Activated T-cell treated with anti-CD3 and anti-CD28 coated beads, Interleukin-2, amount 50 U/mL, for 72 hours (primary cell): ENCODE results near the gene LMNTD1. TPM values are rescaled to one million over a fixed set of nuclear protein-coding genes. Genes with fewer than 3 reads are reported as not detected.

Experiments used
- ATAC-seq, 2 donors: fragments of 150-1000 bp; cut with Tn5 transposase; replicated peaks in 1 of 2; 2 replicates each; pipeline ENCODE4 v1.10.0; 2021; ENCODE audit warnings: moderate library complexity in 2 of 2, mild to moderate bottlenecking in 1 of 2
- DNase-seq, 2 donors: peaks; one replicate each; pipeline ENCODE4 v3.0.0; 2021 to 2022; ENCODE audit warnings: mixed read lengths in 1 of 2
- H3K27ac Mint-ChIP-seq: one replicate; pipeline ENCODE4 v1.8.0; 2022; ENCODE audit warnings: mild to moderate bottlenecking, moderate library complexity, mixed read lengths
- H3K27me3 Mint-ChIP-seq: one replicate; pipeline ENCODE4 v1.8.0; 2022; ENCODE audit warnings: low read depth, mixed read lengths
- H3K36me3 Mint-ChIP-seq, 2 donors: one replicate each; pipeline ENCODE4 v1.8.0; 2022; ENCODE audit warnings: mixed read lengths in 2 of 2, mild to moderate bottlenecking in 1 of 2; ENCODE audit not compliant: insufficient read depth in 2 of 2
- H3K4me1 Mint-ChIP-seq: one replicate; pipeline ENCODE4 v1.8.0; 2022; ENCODE audit warnings: low read depth, mixed read lengths
- H3K4me3 Mint-ChIP-seq, 2 donors: one replicate each; pipeline ENCODE4 v1.8.0; 2022; ENCODE audit warnings: mild to moderate bottlenecking in 2 of 2, mixed read lengths in 2 of 2, moderate library complexity in 2 of 2
- H3K9me3 Mint-ChIP-seq, 2 donors: one replicate each; pipeline ENCODE4 v1.8.0; 2022; ENCODE audit warnings: mixed read lengths in 2 of 2
- total RNA-seq, 2 donors: library from RNA; stranded (reverse); gene quantifications; one replicate each; pipeline ENCODE4 v1.2.3, GENCODE V29; 2022

Gene LMNTD1
- total RNA-seq, 2 donors from 2014 or later: not detected

DNA sequence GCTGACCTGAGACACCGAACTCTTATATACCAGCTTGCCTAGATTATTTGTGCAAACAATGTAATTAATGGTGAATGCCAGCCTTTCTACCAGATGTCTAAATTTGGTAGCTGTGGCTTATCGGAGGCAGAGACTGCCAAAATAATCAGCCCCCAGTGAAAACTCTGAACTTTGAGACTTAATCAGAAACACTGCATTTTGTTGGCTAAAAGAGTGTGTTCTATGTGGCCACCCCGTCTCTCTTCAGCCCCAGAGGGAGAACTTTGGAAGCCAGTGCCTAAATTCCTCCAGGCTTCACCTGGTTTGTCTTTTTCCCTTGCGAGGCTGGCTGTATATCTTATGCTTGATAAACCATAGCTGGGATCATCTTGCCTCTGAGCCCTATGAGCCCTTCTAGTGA lies 90.1 kb downstream of the LMNTD1 start:
- H3K27ac Mint-ChIP-seq: no peak overlapping the region
- H3K36me3 Mint-ChIP-seq: peaks cover 0 to 3% of the 10 kb centered on the region in 2 donors
- ATAC-seq (no peak), DNase-seq (no peak)
- no peak overlapping the region for H3K4me3 Mint-ChIP-seq
- no peaks in the 10 kb centered on the region for H3K4me1 Mint-ChIP-seq
- H3K27me3 Mint-ChIP-seq: no peaks in the 10 kb centered on the region
- peaks cover 4 to 6% of the 10 kb centered on the region in 2 donors for H3K9me3 Mint-ChIP-seq

DNA sequence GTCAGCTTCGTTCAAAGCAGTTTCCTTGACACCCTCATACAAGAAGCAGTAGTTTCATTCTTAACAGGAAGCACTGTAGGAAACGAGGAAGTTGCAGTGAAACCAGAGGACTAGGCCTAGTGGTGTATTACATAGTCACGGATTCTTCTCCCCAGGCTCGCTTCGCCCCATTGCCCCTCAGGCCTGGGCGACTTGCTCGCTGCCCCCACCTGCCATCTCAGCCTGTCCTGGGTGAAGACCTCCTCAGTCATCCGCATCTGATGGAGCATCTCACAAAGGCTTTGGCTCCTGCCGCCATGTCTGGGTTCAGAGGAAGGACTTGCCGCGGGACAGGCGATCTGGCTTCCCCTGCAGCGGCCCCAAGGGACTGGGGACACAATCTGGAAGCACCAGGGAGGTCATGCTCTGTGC lies 93.5 kb downstream of the LMNTD1 start:
- Mint-ChIP-seq H3K4me1 (no peaks in the 10 kb centered on the region), H3K4me3 (no peak overlapping the region), H3K9me3 (peaks cover 2 to 5% of the 10 kb centered on the region in 2 donors), H3K36me3 (no peaks in the 10 kb centered on the region), H3K27ac (no peak overlapping the region), H3K27me3 (no peaks in the 10 kb centered on the region)
- ATAC-seq (no peak), DNase-seq (no peak)

DNA sequence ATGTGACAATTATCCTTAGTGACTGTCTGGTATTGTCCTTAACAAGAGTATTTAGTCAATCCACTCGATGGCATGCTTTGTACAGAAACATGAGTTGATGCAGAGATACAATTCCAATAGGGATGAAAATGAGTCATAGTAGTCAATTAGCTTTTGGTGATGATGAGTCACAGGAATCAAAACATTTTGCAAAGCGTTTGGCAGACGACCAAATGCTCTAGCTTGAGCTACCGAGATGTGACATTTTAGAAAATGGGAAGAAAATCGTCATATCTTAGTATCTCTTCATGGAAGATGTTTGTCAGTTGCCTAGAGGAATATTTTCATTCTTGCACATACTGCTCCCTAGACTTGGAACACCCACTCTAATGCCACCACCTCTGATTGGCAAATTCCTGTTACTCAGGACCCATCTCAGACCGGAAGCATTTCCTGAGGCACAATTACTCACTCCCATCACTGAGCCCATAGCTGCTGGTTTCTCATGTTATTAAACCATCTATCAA lies 95.0 kb downstream of the LMNTD1 start:
- DNase-seq (no peak), ATAC-seq (no peak)
- no peak overlapping the region for H3K27ac Mint-ChIP-seq
- H3K27me3 Mint-ChIP-seq: no peaks in the 10 kb centered on the region
- H3K9me3 Mint-ChIP-seq: peaks cover 0 to 2% of the 10 kb centered on the region in 2 donors
- H3K4me1 Mint-ChIP-seq: no peaks in the 10 kb centered on the region
- no peaks in the 10 kb centered on the region for H3K36me3 Mint-ChIP-seq
- no peak overlapping the region for H3K4me3 Mint-ChIP-seq

DNA sequence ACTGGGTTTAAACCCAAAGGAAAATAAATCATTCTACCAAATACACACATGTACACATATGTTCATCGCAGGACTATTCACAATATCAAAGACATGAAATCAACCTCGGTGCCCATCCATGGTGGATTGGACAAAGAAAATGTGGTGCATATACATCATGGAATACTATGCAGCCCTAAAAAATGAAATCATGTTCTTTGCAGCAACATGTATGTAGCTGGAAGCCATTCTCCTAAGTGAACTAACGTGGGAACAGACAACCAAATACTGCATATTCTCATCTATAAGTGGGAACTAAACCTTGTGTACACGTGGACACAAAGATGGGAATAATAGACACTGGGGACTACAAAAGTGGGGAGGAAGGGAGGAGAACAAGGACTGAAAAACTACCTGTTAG lies 96.6 kb downstream of the LMNTD1 start:
- Mint-ChIP-seq H3K9me3 (peaks cover 0 to 2% of the 10 kb centered on the region in 2 donors), H3K4me3 (no peak overlapping the region), H3K36me3 (no peaks in the 10 kb centered on the region), H3K27me3 (no peaks in the 10 kb centered on the region), H3K4me1 (no peaks in the 10 kb centered on the region), H3K27ac (no peak overlapping the region)
- no peak for ATAC-seq
- DNase-seq: no peak

DNA sequence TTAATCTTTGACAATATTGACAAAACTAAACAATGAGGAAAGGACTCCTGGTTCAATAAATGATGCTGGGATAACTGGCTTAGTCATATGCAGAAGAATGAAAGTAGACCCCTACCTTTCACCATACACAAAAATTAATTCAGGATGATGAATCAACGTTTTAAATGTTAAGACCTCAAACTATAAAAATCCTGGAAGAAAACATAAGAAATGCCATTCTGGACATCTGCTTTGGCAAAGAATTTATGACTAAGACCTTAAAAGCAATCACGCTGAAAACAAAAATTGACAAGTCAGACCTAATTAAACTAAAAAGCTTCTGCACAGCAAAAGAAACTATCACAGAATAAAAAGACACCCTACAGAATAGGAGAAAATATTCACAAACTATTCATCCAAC lies 97.4 kb downstream of the LMNTD1 start:
- no peaks in the 10 kb centered on the region for H3K27me3 Mint-ChIP-seq
- ATAC-seq (no peak), DNase-seq (no peak)
- no peaks in the 10 kb centered on the region for H3K4me1 Mint-ChIP-seq
- H3K36me3 Mint-ChIP-seq: no peaks in the 10 kb centered on the region
- H3K9me3 Mint-ChIP-seq: peaks cover 0 to 2% of the 10 kb centered on the region in 2 donors
- H3K4me3 Mint-ChIP-seq: no peak overlapping the region
- no peak overlapping the region for H3K27ac Mint-ChIP-seq

DNA sequence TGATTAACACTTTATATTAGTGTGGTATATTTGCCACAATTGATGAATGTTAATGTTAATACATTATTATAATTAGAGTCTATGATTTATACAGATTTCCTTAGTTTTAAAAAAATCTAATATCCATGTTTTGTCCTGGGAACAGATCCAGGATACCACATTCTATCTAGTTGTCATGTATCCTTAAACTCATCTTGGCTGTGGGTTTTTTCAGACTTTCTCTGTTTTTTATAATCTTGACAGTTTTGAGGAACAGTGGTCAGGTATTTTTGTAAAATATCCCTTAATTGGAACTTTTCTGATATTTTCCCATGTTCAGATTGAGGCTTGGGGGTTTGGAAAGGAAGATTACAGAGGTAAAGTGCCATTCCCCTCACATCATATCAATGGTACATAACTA lies 104.1 kb downstream of the LMNTD1 start:
- DNase-seq: no peak
- Mint-ChIP-seq H3K9me3 (no peaks in the 10 kb centered on the region), H3K36me3 (no peaks in the 10 kb centered on the region), H3K27me3 (no peaks in the 10 kb centered on the region), H3K4me1 (no peaks in the 10 kb centered on the region), H3K4me3 (no peak overlapping the region), H3K27ac (no peak overlapping the region)
- ATAC-seq: no peak

DNA sequence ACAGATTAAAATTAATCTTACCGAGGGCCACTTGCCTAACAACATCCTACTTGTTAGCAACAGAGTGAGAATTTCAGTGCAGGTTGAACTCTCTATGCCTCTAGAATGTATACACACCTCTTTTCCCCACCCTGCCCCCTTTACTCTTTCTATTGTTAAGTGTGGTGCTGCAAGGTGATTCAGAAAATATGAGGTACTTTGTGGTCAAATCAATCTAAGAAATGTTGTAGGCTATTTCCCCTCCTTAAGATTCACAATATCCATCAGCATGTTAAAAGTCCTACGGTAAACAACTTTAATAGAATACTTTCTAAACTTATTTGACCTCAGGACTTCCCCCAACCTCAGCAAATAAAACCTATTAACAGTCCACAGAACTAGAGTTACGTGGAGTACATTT lies 106.0 kb downstream of the LMNTD1 start:
- no peak for ATAC-seq
- Mint-ChIP-seq H3K36me3 (no peaks in the 10 kb centered on the region), H3K9me3 (no peaks in the 10 kb centered on the region), H3K27me3 (no peaks in the 10 kb centered on the region), H3K27ac (no peak overlapping the region), H3K4me3 (no peak overlapping the region), H3K4me1 (no peaks in the 10 kb centered on the region)
- no peak for DNase-seq

DNA sequence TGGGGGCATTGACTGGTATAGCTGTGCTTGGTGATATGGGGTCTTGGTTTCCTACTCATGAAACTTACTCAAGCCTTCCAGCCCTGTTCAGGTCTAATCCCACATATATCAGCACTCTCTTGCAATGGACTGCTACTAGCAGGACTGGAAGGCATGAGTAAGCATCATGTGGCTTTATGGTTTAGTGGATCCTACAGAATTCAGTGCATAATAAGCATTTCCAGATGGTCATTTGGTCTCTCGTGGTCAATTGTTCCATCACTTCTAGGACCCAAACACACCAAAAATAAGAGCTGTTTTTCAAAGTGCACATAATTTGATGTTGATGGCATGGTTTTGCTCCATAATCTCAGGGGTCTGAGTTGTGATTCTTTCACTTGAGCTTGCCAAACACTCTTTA lies 114.4 kb downstream of the LMNTD1 start:
- H3K4me1 Mint-ChIP-seq: peaks cover 7% of the 10 kb centered on the region
- DNase-seq (no peak), ATAC-seq (no peak)
- H3K9me3 Mint-ChIP-seq: no peaks in the 10 kb centered on the region
- H3K27ac Mint-ChIP-seq: no peak overlapping the region
- H3K4me3 Mint-ChIP-seq: no peak overlapping the region
- H3K36me3 Mint-ChIP-seq: no peaks in the 10 kb centered on the region
- no peaks in the 10 kb centered on the region for H3K27me3 Mint-ChIP-seq

DNA sequence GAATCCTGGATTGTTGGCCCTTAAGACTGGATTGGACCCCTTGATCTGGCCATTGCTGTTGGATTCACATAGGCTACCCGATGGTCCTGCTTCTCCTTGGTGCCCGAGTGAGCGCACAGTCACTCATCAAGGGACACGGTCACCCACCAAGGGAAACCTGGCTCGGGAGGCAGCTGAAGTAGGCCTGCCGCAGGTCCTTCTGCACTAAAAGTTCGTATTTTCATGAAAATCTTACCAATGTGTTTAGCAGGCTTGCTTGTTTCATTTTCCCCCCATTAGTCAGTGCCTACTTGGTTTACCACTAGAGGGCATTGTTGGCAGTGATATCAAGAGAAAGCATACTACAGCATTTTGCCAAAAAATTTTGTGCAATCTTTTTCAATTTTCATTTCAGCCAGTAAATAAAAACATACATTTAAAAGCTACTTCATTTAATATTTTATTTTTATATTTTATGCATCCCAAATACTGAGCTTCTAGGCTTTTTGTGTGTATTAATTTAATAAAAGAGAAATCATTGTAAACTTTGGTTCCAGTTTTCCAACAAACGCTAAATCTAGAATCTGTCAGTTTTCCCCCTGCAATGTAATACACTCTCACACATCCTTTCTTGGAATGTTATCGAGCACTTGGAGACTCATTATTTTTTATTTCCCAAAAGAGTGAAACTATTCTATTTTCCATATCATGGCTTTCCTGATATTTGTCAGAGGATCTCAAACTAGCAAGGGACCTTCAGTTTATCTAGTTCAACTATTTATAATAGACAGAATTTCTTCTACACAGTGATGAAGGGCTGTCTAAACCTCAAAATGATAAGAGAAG lies 116.7 kb downstream of the LMNTD1 start:
- peak overlapping the region; percentile 68 for H3K27ac Mint-ChIP-seq
- H3K4me3 Mint-ChIP-seq: peak overlapping the region; percentile 53 to 86
- no peaks in the 10 kb centered on the region for H3K9me3 Mint-ChIP-seq
- no peaks in the 10 kb centered on the region for H3K27me3 Mint-ChIP-seq
- no peaks in the 10 kb centered on the region for H3K36me3 Mint-ChIP-seq
- ATAC-seq: peak; percentile 72 to 73
- peak; percentile 31 to 35 for DNase-seq
- peaks cover 7% of the 10 kb centered on the region for H3K4me1 Mint-ChIP-seq

DNA sequence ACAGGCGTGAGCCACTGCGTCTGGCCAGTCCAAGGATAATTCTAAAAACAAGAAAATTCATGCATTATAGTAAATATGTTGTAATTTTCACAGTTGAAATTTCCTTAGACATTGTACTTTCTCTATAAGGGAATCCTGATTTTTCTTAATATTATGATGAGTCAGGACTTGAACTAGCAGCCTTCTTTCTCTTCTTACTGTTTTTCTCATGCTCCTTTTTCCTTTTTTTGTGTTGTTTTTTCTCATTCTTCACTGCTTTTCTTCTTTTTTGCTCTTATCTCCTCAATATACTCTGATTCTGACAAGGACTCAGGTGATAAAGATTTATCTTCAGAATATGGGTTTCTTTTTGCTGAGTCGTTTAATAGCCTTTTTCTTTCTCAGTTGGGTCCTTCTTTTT lies 117.7 kb downstream of the LMNTD1 start:
- no peaks in the 10 kb centered on the region for H3K36me3 Mint-ChIP-seq
- no peaks in the 10 kb centered on the region for H3K9me3 Mint-ChIP-seq
- no peaks in the 10 kb centered on the region for H3K27me3 Mint-ChIP-seq
- H3K27ac Mint-ChIP-seq: no peak overlapping the region
- DNase-seq: no peak
- ATAC-seq: no peak
- peaks cover 7% of the 10 kb centered on the region for H3K4me1 Mint-ChIP-seq
- no peak overlapping the region for H3K4me3 Mint-ChIP-seq

DNA sequence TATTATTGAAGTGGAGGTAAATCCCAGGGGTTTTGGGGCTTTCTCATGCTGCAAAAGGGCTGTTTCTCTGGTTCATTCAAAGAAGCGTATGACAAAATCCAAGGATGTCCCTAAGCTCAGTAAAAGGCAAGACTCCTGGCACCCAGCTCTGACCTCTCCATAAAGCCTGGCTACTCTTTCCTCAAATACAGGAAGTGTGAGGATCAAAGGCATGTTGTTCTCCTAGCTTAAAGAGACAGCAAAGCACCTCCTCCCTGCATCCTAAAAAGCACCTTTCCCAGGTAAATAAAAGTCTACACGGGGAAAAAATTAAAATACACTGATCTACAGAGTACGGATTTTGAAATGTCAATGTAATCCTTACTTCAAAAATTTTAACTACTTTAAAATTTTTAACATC lies 118.6 kb downstream of the LMNTD1 start:
- no peaks in the 10 kb centered on the region for H3K36me3 Mint-ChIP-seq
- H3K4me1 Mint-ChIP-seq: peaks cover 7% of the 10 kb centered on the region
- no peak overlapping the region for H3K27ac Mint-ChIP-seq
- H3K9me3 Mint-ChIP-seq: no peaks in the 10 kb centered on the region
- no peak for ATAC-seq
- DNase-seq: no peak
- H3K27me3 Mint-ChIP-seq: no peaks in the 10 kb centered on the region
- H3K4me3 Mint-ChIP-seq: no peak overlapping the region

DNA sequence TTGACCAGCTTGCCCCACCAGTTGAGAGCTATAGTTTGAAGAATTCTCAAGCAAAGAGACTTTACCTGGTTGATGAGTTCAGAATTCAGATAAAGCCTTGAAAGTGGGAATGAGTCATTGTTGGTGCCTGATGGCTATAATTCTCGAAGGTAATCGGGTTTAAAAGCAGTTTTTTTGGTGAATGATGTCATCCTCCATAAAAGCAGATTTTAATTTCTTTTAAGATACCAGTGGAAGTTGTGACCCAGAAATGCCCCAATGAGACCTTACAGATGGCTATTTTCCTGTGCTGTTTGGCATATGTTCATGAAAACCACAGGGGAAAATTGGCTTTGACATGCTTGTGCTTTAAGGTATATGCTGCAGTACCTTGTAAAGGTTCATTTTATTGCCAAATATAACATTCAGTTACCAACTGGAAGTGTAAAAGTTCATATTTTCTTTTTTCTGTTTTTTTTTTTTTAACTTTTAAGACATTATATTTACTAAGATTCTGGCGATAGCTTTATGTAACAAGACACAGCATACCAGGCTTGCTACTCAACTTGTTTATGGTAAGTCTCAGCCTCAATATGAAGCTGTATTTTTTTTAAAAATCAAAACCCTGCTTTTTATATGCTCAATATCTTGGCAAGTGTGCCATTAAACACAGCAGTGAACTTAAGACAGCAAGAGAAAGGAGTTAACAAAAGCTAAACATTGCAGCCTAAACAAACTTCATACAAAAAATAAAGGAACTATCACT lies 119.3 kb downstream of the LMNTD1 start:
- DNase-seq (no peak), ATAC-seq (no peak)
- Mint-ChIP-seq H3K4me3 (no peak overlapping the region), H3K27ac (no peak overlapping the region), H3K27me3 (no peaks in the 10 kb centered on the region), H3K9me3 (no peaks in the 10 kb centered on the region), H3K36me3 (no peaks in the 10 kb centered on the region), H3K4me1 (peaks cover 7% of the 10 kb centered on the region)

DNA sequence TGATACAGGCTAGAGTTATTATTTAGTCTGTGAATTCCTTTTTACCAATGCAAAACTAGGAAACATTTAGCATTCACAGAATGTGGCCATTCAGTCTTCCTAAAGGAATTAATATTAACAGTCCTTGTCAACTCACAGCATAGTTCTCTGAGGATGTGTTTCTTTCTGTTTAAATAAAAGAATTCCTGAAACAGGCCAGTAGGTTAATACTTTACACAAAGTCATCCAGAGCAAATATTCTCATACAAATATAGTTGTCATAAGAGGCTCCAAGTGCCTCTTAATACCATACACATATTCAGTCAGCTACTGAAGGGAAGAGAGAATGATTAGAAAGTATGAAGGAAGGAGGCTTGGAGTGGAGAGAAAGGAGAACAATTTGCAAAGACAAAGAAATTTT lies 120.1 kb downstream of the LMNTD1 start:
- Mint-ChIP-seq H3K4me1 (peaks cover 7% of the 10 kb centered on the region), H3K27ac (no peak overlapping the region), H3K4me3 (no peak overlapping the region), H3K27me3 (no peaks in the 10 kb centered on the region), H3K9me3 (no peaks in the 10 kb centered on the region), H3K36me3 (no peaks in the 10 kb centered on the region)
- DNase-seq (no peak), ATAC-seq (no peak)
